Panc1 (cell line): Measurements from ENCODE around the gene NTMT1. TPM values are rescaled to one million over a fixed set of nuclear protein-coding genes. Genes with fewer than 3 reads are reported as not detected.

Experiments
- ATAC-seq: fragments of 200-7000 bp; cut with Tn5 transposase; 2 replicates; pipeline ENCODE4 v1.9.1; 2020; ENCODE audit warnings: mild to moderate bottlenecking, moderate library complexity
- BruUV-seq: library from RNA; stranded (reverse); fragments of 400-500 nt; replicated peaks from 2 replicates; lab custom pipeline; 2021; lab: Mats Ljungman, UMichigan
- CTCF ChIA-PET: fragments of 300-600 bp; sonication (Branson Sonifier 250); formaldehyde crosslinking; loops from one replicate; lab custom pipeline; 2022; ENCODE audit warnings: antibody characterized with exemption; lab: Charles Lee
- POLR2A ChIA-PET: fragments of 300-600 bp; sonication (Branson Sonifier 250); formaldehyde crosslinking; loops from one replicate; lab custom pipeline; 2022; ENCODE audit warnings: antibody characterized with exemption; lab: Charles Lee
- DNase-seq: peaks from one replicate; pipeline ENCODE4 v3.0.0-alpha.2; 2010; ENCODE audit warnings: low read depth, low spot score
- H3K27ac ChIP-seq: 2 replicates; pipeline ENCODE4 v1.5.1; 2011; ENCODE audit warnings: mild to moderate bottlenecking, low read length, inconsistent platforms
- H3K27me3 ChIP-seq: fragments of 200-500 bp; sonication (Bioruptor generic); 2 replicates; pipeline ENCODE4 v1.6.0; 2014; ENCODE audit warnings: low read length, inconsistent platforms; ENCODE audit not compliant: control insufficient read depth, insufficient read depth
- H3K36me3 ChIP-seq: fragments of 200-500 bp; sonication (Bioruptor generic); 2 replicates; pipeline ENCODE4 v1.5.1; 2014; ENCODE audit warnings: inconsistent platforms, mild to moderate bottlenecking, low read length, moderate library complexity; ENCODE audit not compliant: control insufficient read depth, insufficient read depth
- H3K4me1 ChIP-seq: 2 replicates; pipeline ENCODE4 v1.5.1; 2011; ENCODE audit warnings: inconsistent platforms, mild to moderate bottlenecking, low read length, moderate library complexity; ENCODE audit not compliant: control insufficient read depth, insufficient read depth
- H3K4me3 ChIP-seq, 2 experiments: 2 replicates each; pipeline ENCODE4 v1.5.1; 2011 to 2012; ENCODE audit warnings: low read depth in 2 of 2, low read length in 2 of 2, mild to moderate bottlenecking in 2 of 2, inconsistent platforms in 1 of 2, moderate library complexity in 1 of 2
- H3K9me3 ChIP-seq: fragments of 200-500 bp; sonication (Bioruptor generic); 2 replicates; pipeline ENCODE4 v1.5.1; 2014; ENCODE audit warnings: low read depth, mild to moderate bottlenecking, inconsistent platforms, low read length, moderate library complexity; ENCODE audit not compliant: control insufficient read depth, insufficient read depth
- POLR2AphosphoS5 ChIP-seq: IDR thresholded peaks from 2 replicates; pipeline ENCODE4 v1.6.1; 2012; ENCODE audit warnings: mild to moderate bottlenecking, low read depth, low read length, moderate library complexity
- SIN3A ChIP-seq: IDR thresholded peaks from 2 replicates; pipeline ENCODE4 v1.6.1; 2012; ENCODE audit warnings: low read depth, mild to moderate bottlenecking, low read length, moderate library complexity, borderline replicate concordance; ENCODE audit not compliant: insufficient read depth
- TCF7L2 ChIP-seq: IDR thresholded peaks from 2 replicates; pipeline ENCODE4 v1.6.1; 2011; ENCODE audit warnings: mild to moderate bottlenecking, low read depth, low read length, inconsistent platforms
- in situ Hi-C: cut with HindIII; loops from 2 replicates; pipeline ENCODE4 v1.10.0; 2016; ENCODE audit warnings: low sequenced_read_pairs, low pct_unique_long_range_greater_than_20kb
- intact Hi-C: fragments of 100-400 bp; cut with micrococcal nuclease; formaldehyde crosslinking; loops from one replicate; pipeline ENCODE4 v1.10.0; 2022; ENCODE audit not compliant: unreplicated experiment
- total RNA-seq: library from RNA; stranded (reverse); gene quantifications from one replicate; pipeline ENCODE4 v1.2.1, GENCODE V29; 2021; ENCODE audit not compliant: unreplicated experiment
- TF ChIP-seq, protein P1 (sequence below), 2 experiments: IDR thresholded peaks; 2 replicates each; pipeline ENCODE4 v1.6.1; 2011 to 2012; ENCODE audit warnings: low read depth in 2 of 2, control low read depth in 1 of 2, low read length in 1 of 2, mild to moderate bottlenecking in 1 of 2, moderate library complexity in 1 of 2; ENCODE audit not compliant: insufficient read depth in 1 of 2
- TF ChIP-seq, protein P2 (sequence below): fragments of 450-650 bp; IDR thresholded peaks from 2 replicates; pipeline ENCODE4 v1.5.1; 2017; ENCODE audit warnings: mild to moderate bottlenecking

The NTMT1 gene
- total RNA-seq, 1 experiment from 2014 or later, result 47.5 TPM

DNA sequence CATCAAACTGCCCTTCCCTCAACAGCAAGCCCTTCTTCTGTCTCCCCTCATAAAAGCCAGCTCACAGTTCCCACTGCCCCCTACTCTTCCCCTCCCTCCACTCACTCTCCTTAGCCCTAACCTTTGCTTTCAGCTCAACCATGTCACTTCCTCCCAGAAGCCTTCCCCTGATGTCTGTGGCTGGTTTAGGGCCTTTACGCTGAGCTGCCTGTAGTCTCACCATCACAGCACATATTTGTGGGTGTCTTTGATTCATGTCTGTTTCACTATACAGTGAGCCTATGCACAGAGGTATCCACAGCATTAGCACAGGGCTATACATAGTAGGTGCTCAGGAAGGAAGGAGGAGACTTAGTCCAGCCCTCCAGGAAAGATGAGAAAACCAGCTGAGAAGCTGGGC is 39.7 kb upstream of the NTMT1 start:
- no peak for ATAC-seq
- no peak overlapping the region for H3K4me3 ChIP-seq
- POLR2A ChIA-PET, result no interaction called here
- no peaks in the 10 kb centered on the region; the same call in 1 of the 2 replicates for H3K4me1 ChIP-seq
- in situ Hi-C loops (no loop called here), intact Hi-C loops (no loop called here)
- no peak for TF ChIP-seq SIN3A
- no peak for TF ChIP-seq TCF7L2
- TF ChIP-seq POLR2AphosphoS5, result no peak
- TF ChIP-seq, protein P1, sequence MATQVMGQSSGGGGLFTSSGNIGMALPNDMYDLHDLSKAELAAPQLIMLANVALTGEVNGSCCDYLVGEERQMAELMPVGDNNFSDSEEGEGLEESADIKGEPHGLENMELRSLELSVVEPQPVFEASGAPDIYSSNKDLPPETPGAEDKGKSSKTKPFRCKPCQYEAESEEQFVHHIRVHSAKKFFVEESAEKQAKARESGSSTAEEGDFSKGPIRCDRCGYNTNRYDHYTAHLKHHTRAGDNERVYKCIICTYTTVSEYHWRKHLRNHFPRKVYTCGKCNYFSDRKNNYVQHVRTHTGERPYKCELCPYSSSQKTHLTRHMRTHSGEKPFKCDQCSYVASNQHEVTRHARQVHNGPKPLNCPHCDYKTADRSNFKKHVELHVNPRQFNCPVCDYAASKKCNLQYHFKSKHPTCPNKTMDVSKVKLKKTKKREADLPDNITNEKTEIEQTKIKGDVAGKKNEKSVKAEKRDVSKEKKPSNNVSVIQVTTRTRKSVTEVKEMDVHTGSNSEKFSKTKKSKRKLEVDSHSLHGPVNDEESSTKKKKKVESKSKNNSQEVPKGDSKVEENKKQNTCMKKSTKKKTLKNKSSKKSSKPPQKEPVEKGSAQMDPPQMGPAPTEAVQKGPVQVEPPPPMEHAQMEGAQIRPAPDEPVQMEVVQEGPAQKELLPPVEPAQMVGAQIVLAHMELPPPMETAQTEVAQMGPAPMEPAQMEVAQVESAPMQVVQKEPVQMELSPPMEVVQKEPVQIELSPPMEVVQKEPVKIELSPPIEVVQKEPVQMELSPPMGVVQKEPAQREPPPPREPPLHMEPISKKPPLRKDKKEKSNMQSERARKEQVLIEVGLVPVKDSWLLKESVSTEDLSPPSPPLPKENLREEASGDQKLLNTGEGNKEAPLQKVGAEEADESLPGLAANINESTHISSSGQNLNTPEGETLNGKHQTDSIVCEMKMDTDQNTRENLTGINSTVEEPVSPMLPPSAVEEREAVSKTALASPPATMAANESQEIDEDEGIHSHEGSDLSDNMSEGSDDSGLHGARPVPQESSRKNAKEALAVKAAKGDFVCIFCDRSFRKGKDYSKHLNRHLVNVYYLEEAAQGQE (IDR thresholded peaks at IDR 0.05; ENCODE audit: insufficient read depth in 1 of 2, low read depth in 2 of 2, low read length in 1 of 2), result no peak
- TF ChIP-seq, protein P2, sequence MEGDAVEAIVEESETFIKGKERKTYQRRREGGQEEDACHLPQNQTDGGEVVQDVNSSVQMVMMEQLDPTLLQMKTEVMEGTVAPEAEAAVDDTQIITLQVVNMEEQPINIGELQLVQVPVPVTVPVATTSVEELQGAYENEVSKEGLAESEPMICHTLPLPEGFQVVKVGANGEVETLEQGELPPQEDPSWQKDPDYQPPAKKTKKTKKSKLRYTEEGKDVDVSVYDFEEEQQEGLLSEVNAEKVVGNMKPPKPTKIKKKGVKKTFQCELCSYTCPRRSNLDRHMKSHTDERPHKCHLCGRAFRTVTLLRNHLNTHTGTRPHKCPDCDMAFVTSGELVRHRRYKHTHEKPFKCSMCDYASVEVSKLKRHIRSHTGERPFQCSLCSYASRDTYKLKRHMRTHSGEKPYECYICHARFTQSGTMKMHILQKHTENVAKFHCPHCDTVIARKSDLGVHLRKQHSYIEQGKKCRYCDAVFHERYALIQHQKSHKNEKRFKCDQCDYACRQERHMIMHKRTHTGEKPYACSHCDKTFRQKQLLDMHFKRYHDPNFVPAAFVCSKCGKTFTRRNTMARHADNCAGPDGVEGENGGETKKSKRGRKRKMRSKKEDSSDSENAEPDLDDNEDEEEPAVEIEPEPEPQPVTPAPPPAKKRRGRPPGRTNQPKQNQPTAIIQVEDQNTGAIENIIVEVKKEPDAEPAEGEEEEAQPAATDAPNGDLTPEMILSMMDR, result no peak
- no peaks in the 10 kb centered on the region for H3K36me3 ChIP-seq
- CTCF ChIA-PET, result no interaction called here
- H3K9me3 ChIP-seq, result no peaks in the 10 kb centered on the region
- no peak overlapping the region for H3K27ac ChIP-seq
- no TSS peak for BruUV-seq
- DNase-seq, result no peak
- no peaks in the 10 kb centered on the region for H3K27me3 ChIP-seq

DNA sequence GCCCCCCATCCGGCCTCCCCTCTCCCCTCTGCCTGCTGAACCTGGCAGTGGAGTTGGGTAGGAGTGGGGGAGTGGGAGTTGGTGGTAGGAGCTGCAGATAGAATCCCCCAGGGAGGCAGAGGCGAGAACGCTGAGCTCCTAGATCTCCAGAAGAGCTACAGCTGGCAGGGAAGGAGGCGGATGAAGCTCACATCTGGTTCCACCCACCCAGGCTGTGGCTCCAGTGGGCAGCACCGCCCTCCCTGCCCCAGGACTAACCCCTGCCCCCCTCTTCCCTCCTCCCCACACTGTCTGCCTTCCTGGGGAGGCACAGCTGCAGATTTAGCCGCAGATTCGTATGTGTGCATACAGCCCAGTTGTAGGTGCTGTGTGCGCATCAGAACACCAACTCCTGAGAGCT is 39.3 kb upstream of the NTMT1 start:
- intact Hi-C loops (no loop called here), in situ Hi-C loops (no loop called here)
- Histone ChIP-seq H3K4me1 (no peaks in the 10 kb centered on the region; the same call in 1 of the 2 replicates), H3K36me3 (no peaks in the 10 kb centered on the region), H3K4me3 (no peak overlapping the region), H3K27me3 (no peaks in the 10 kb centered on the region), H3K27ac (no peak overlapping the region), H3K9me3 (no peaks in the 10 kb centered on the region)
- no TSS peak for BruUV-seq
- ATAC-seq (no peak), DNase-seq (no peak)
- POLR2A ChIA-PET, result no interaction called here
- TF ChIP-seq POLR2AphosphoS5 (no peak), SIN3A (no peak), TCF7L2 (no peak)
- TF ChIP-seq, protein P2, result no peak
- TF ChIP-seq, protein P1 (IDR thresholded peaks at IDR 0.05; ENCODE audit: insufficient read depth in 1 of 2, low read depth in 2 of 2, low read length in 1 of 2), result no peak
- CTCF ChIA-PET, result no interaction called here
